ENCODE data around the gene TBPL1. TPM values are rescaled to one million over a fixed set of nuclear protein-coding genes. Genes with fewer than 3 reads are reported as not detected.

The TBPL1 gene
- total and polyA plus RNA-seq, 2 donors (not counting 1 experiment from before 2014, with no cell fraction given) = 23.3 to 29.6 TPM

- Histone ChIP-seq H3K4me1 (ENCODE audit: control insufficient read depth in 2 of 2, insufficient read depth in 2 of 2, low read length in 2 of 2) (no peaks in the 10 kb centered on the region), H3K27me3 (replicated peaks in 1 of 4; ENCODE audit: control extremely low read depth in 1 of 4, control insufficient read depth in 3 of 4, insufficient read depth in 4 of 4, low read length in 3 of 4) (no peaks in the 10 kb centered on the region), H3K4me3 (ENCODE audit: control extremely low read depth in 1 of 5, extremely low read depth in 1 of 5, insufficient read depth in 1 of 5, low read depth in 2 of 5, low read length in 4 of 5) (no peak overlapping the region), H2AFZ (ENCODE audit: insufficient read depth, low read depth, low read length, poor library complexity, severe bottlenecking) (no peak overlapping the region), H3K27ac (ENCODE audit: low read length in 2 of 2) (no peak overlapping the region), H3K36me3 (replicated peaks in 1 of 2; ENCODE audit: control extremely low read depth in 1 of 2, control insufficient read depth in 1 of 2, extremely low read depth in 1 of 2, insufficient read depth in 2 of 2, low read length in 1 of 2) (peaks cover 21 to 40% of the 10 kb centered on the region in 2 experiments), H3K9me3 (ENCODE audit: control extremely low read depth in 1 of 3, control insufficient read depth in 2 of 3, insufficient read depth in 1 of 3, low read length in 2 of 3) (no peaks in the 10 kb centered on the region), H3K79me2 (ENCODE audit: control insufficient read depth, insufficient read depth, low read length) (no peaks in the 10 kb centered on the region), H3K4me2 (replicated peaks; ENCODE audit: low read depth, low read length, poor library complexity, severe bottlenecking) (no peak overlapping the region), H3K9ac (ENCODE audit: low read length) (no peak overlapping the region), H4K20me1 (ENCODE audit: control insufficient read depth, insufficient read depth, low read length, poor library complexity, severe bottlenecking) (no peaks in the 10 kb centered on the region)
- POLR2A ChIA-PET = no interaction called here
- ATAC-seq (ENCODE audit: low read depth) = no peak
- Mint-ChIP-seq H3K4me3 (no peak overlapping the region), H3K9me3 (ENCODE audit: insufficient read depth) (no peaks in the 10 kb centered on the region), H3K27me3 (no peaks in the 10 kb centered on the region), H3K4me1 (peaks cover 2% of the 10 kb centered on the region), H3K27ac (no peak overlapping the region)
- intact Hi-C loops (cut with micrococcal nuclease) = no loop called here
- no peak for DNase-seq
- TF ChIP-seq EZH2 (IDR thresholded peaks at IDR 0.05; ENCODE audit: borderline replicate concordance, insufficient read depth, low read depth, low read length, poor library complexity, severe bottlenecking) (no peak), CTCF (IDR thresholded peaks at IDR 0.05) (no peak)
- CTCF ChIA-PET = interaction anchor here (1.5 kb wide), 1 partner anchor 13 kb away, joined by 4 read pairs; no protein-coding TSS in a partner anchor
- WGBS (ENCODE audit: insufficient coverage) = no CpG with 5 or more reads among the region's 2 CpGs
Observed at GRCh38 chr6:133986942-133987341, 33.9 kb downstream of the TBPL1 start.

DNA sequence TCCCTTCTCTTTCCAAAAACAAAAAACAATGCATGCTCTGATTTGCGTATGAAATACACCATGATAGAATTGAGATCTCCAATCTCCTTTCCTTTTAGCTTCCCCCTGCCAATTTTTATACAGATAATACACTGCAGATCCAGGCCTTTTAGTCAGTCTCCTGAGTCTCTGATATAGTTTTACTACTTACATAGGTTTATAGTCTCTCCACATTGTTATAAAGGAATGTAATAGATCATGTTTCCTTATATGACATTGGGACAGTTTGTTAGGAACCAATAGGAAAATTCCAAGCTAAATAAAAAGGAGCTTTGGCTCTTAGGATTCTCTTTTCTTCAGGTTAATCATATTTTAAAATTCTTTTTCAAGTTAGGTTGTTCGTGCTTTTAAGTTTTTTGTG, 36.5 kb downstream of the TBPL1 start:
- H3K9ac ChIP-seq (ENCODE audit: low read length) = no peak overlapping the region
- no peaks in the 10 kb centered on the region for H4K20me1 ChIP-seq (ENCODE audit: control insufficient read depth, insufficient read depth, low read length, poor library complexity, severe bottlenecking)
- H3K9me3 Mint-ChIP-seq (ENCODE audit: insufficient read depth) = no peaks in the 10 kb centered on the region
- H3K27me3 Mint-ChIP-seq = no peaks in the 10 kb centered on the region
- H2AFZ ChIP-seq (ENCODE audit: insufficient read depth, low read depth, low read length, poor library complexity, severe bottlenecking) = no peak overlapping the region
- ATAC-seq (ENCODE audit: low read depth) = no peak
- H3K4me1 Mint-ChIP-seq = no peaks in the 10 kb centered on the region
- ChIA-PET POLR2A (no interaction called here), CTCF (interaction anchor here (1.5 kb wide), 1 partner anchor 66 kb away, joined by 5 read pairs; no protein-coding TSS in a partner anchor)
- DNase-seq = no peak
- intact Hi-C loops (cut with micrococcal nuclease) = no loop called here
- H3K79me2 ChIP-seq (ENCODE audit: control insufficient read depth, insufficient read depth, low read length) = no peaks in the 10 kb centered on the region
- H3K4me1 ChIP-seq (ENCODE audit: control insufficient read depth in 2 of 2, insufficient read depth in 2 of 2, low read length in 2 of 2) = no peaks in the 10 kb centered on the region
- H3K4me3 Mint-ChIP-seq = no peak overlapping the region
- no peak overlapping the region for H3K27ac Mint-ChIP-seq
- H3K4me3 ChIP-seq (ENCODE audit: control extremely low read depth in 1 of 5, extremely low read depth in 1 of 5, insufficient read depth in 1 of 5, low read depth in 2 of 5, low read length in 4 of 5) = no peak overlapping the region
- H3K4me2 ChIP-seq (replicated peaks; ENCODE audit: low read depth, low read length, poor library complexity, severe bottlenecking) = no peak overlapping the region
- H3K9me3 ChIP-seq (ENCODE audit: control extremely low read depth in 1 of 3, control insufficient read depth in 2 of 3, insufficient read depth in 1 of 3, low read length in 2 of 3) = no peaks in the 10 kb centered on the region
- TF ChIP-seq EZH2 (IDR thresholded peaks at IDR 0.05; ENCODE audit: borderline replicate concordance, insufficient read depth, low read depth, low read length, poor library complexity, severe bottlenecking) (no peak), CTCF (IDR thresholded peaks at IDR 0.05) (no peak)
- no peak overlapping the region for H3K27ac ChIP-seq (ENCODE audit: low read length in 2 of 2)
- no peaks in the 10 kb centered on the region for H3K27me3 ChIP-seq (replicated peaks in 1 of 4; ENCODE audit: control extremely low read depth in 1 of 4, control insufficient read depth in 3 of 4, insufficient read depth in 4 of 4, low read length in 3 of 4)
- 100% methylated on average over 1 of the region's 2 CpGs for WGBS (ENCODE audit: insufficient coverage)
- peaks cover 17 to 19% of the 10 kb centered on the region in 2 experiments for H3K36me3 ChIP-seq (replicated peaks in 1 of 2; ENCODE audit: control extremely low read depth in 1 of 2, control insufficient read depth in 1 of 2, extremely low read depth in 1 of 2, insufficient read depth in 2 of 2, low read length in 1 of 2)

Measured in B cell (primary cell).